KG1 (cell line): ENCODE data around the gene PPP2R5D.

ENCODE experiments used
- DNase-seq: peaks from one replicate; lab custom pipeline; 2025; lab: John Stamatoyannopoulos, UW

Gene PPP2R5D

DNA sequence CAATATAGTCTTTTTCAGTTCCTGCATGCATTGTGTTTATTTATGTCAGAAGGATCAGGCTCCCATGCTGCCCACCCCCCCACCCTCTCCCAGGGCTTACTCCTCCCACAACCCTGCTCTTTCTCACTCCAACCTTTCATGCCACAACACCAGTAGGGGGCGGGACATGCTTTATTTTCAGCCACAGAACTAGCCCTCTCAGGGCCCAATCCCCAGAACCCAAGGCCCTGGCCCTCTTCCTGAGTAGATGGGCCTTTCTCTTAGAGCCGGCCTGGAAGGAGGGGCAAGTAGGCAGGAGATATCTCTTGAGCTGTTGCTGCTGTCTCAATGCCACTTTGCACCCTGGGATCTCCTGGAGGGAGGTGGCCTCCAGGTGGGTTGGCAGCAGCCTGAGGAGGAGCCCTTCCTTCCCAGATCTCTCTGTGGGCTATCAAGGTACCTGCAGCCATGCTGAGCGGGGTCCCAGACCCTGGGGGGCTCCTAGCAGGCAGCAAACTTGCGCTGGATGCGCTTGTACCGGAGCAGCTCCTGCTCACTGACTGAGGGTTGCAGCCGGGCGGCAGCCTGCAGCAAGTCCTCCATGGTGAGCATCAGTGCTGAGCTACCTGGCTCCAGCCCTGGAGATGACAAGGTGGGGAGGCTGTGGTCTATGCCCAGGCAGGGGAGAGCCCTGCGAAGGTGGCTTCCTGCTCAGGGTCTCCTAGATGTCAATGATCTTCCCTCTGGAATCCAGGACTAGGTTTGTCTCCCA, 20.3 kb upstream of the PPP2R5D start:
- DNase-seq = no peak

DNA sequence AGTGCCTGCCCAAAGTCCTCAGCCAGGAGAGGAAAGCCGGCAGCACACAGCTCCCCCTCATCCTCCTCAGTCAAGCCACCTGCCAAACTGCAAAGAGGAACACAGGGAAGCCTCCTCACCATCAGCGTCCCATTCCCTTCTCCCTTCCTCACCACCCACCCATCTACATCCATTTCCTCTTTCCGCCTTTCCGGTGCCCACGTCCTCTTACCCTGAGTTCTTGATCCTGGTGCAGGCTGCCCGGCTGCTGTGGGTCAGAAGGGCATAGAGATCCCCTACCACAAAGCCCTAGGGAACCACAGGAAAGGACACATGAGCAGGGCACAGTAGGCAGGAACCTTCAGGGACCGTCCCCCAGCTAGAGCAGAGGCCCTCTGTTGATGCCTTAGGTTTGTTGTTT, 17.8 kb upstream of the PPP2R5D start:
- DNase-seq = no peak

DNA sequence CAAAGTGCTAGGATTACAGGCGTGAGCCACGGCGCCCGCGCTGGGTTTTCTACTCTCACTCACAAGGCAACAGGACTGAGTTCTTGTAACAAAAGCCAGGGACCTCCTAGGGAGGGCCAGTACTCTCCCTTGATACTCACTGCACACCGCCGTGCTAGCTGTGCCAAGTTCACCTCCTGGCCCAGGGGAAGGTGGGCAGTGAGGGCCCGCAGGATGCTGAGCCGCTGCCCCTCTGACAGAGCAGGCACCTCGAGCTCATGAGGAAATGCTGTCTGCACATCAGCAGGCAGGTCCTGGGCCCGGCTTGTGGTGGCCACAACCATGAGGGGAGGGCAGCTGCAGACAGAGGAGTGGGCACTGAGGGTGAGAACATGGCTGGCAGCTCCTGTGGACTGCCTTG, 17.1 kb upstream of the PPP2R5D start:
- DNase-seq = no peak

DNA sequence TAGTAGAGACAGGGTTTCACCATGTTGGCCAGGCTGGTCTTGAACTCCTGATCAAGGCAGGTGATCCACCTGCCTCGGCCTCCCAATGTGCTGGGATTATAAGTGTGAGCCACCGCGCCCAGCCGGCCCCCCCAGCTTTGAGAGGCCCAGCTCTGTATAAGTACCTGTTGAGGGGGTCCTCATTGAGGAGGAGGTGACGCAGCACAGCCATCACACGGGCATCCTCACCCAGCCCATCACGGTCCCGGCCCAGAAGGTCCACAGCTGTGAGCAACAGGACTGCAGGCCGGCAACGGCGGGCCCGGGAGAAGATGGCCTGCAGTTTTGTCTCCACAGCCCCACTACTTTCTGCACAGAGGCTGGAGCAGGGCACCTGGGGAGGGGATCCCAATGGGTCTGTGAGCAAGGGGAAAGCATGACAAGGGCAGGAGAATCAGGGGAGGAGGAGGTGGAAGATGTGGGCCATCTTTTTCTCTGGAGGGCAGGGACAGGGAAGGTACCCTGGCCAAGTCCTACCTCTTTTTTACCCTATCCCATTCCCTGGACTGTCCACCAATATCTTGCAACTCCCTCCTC, 16.2 kb upstream of the PPP2R5D start:
- no peak for DNase-seq

DNA sequence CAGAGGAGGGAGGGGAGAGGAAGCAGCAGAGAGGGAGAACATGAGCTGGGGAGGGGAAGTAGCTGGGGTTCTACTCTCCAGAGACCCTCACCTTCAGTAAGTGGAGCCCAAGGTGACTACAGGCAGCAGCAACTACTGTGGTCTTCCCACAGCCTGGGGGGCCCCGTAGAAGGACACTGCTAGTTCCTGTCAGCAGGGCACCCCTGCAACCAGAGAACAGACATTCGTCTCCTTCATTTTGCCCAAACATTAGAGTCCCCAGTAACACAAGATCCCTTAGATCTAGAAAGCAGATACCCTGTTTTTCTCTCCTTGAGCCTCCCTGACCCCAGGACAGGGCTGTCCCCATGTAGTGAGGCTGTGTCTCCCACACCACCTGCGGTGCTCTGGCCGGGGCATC, 15.6 kb upstream of the PPP2R5D start:
- no peak for DNase-seq

DNA sequence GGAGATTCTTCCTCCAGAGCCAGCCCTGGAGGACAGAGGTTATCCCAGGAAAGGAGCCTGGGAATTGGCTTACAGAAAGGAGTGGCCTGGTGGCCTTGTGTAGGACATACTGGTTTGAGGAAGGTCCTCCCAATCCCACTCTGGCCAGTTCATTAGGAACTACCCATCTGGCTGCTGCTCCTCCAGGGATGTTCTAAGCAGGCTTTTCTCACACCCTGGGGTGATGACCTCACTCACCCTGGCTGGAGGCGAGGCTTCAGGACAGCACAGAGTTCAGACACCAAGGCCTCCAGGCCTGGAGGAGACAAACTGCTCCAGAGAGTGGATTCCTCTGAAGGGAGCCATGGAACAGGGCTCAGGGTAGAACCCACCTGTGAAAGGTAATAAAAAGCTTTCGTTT, 14.9 kb upstream of the PPP2R5D start:
- no peak for DNase-seq

DNA sequence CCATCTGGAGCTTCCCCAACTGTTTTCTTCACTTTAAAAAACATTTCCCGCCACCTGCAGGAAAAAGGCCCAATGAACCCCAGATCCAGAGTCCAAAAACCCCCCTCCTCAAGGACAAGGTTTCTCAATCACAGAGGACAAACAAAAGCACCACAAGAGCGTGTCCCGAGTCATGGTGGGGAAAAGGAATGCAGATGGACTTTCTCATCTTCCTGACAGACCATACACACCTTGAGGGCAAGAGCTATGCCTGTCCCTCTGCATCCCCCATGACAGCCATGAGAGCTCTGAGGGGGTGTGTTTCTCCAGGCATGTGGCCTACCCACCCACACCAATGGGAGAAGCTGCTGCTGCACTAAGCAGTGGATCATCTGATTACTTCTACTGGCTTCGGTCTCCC, 14.4 kb upstream of the PPP2R5D start:
- DNase-seq = no peak

DNA sequence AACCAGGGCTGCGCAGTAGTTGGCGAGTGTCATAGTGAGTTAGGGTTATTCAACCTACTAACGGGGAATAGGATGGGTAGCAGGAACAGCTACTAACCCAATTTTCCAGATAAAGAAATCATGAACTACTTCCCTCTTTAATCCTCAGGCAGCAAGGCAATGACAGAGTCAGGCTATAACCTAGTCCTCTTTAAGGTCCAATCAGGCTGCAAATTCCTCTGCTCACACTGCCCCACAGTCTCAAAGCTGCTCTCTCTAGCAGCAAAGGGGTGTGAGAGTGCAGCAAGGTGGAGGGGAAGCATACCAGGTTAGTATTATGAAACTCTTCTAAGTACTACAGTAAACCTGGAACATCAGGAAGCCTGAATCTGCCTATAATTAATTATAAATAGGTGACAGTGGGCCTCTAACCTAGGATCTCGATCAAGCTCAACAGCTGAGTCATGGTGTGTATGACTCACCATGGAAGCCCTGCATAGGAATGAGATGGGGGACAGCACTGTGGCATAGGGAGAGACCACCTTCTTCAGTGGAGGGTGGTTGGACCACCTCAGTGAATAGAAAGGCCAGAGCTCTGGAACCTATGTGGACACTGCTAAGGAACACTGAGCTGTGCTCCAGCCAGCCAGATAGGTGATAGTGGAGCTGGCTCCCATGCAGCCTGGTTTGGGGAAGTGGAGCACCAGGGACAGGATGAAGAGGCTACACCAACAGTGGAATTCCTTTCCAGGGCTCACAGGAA, 13.3 kb upstream of the PPP2R5D start:
- DNase-seq = no peak

DNA sequence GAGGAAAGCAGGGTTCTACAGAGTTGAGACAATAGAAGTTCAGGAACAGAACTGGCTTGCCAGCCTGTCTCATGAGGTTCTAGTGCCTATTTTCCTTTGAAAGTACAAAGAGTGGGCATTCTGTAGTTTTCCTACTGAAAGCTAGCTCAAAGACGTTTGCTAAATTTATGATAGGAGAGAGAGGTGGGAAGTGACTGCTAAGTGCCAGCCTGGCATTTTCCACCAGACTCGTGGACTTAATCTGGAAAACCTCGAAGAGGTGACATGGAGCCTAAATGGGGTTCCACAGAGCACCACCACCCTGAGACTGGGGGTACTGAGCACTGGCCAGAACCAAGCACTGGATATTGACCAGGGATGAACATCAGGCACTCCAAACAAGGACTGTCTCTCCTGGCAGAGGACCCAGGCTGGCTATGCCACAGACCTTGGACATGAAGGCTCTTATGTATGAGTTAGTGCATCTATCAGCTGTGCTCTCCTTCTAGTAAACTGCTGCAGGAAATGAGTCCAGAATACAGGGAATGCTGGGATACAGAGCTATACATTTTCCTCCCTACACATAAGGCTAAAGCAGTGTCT, 12.5 kb upstream of the PPP2R5D start:
- no peak for DNase-seq

DNA sequence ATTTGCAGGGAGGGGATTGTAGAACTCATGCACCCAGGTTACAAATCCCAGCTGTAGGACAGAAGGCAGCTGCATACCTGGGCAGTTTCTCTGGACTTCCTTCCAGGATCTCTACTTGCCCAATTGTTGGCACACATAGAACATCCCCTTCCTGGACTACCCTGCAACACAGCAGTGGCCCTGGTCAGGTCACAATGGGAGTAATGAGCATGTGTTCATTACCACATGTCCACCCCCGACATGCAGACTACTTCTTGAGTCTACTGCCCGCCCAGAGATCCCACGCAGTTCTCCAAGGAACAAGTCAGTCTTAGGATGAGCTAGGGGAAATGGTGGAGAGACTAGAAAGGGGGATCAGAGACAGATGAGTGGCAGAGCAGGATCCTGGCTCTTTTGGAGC, 10.4 kb upstream of the PPP2R5D start:
- DNase-seq = no peak

DNA sequence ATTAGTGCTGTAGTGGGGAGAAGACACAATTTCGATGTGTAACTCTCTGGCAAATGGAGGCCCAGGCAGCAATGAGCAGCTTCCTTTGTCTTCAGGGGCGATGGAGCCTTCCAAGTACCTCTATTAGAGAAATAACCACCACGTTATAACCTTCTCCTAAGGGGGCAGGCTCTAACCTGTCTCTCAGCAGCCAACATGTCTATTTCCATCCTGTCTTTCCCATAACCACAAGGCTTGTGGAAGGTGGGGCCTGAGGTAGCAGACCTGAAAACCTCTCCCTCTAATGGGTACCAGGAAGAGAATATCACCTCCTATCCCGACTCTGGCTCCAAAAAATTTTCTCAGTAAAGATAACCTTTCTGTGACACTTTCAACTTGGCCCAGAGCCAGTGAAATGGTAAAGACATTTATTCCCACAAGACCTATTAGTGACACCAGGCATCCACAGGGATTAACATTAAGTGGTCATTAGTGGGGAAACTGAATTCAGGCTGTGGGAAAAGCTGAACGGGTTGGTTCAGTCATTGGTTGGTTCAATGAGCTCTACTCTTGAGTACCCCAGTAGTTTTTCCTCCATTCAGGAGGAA, 9.4 kb upstream of the PPP2R5D start:
- no peak for DNase-seq

DNA sequence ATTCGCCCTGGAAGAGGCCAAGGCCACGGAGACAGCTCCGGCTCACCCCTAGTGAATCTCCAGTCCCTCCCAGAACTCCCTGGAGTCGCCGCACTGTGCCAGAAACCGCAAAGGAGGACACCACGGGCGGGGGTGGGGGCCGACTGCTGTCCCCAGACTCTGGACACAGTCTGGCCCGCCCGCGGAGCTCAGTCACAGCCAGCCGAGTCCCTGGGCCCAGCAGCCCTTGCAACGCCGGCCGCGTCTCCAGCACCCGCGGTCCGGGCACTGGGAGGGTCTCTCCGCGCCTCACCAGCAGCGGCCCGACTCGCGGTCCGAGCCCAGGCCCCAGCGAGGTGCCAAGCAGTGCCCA, 5.9 kb upstream of the PPP2R5D start:
- DNase-seq = no peak

DNA sequence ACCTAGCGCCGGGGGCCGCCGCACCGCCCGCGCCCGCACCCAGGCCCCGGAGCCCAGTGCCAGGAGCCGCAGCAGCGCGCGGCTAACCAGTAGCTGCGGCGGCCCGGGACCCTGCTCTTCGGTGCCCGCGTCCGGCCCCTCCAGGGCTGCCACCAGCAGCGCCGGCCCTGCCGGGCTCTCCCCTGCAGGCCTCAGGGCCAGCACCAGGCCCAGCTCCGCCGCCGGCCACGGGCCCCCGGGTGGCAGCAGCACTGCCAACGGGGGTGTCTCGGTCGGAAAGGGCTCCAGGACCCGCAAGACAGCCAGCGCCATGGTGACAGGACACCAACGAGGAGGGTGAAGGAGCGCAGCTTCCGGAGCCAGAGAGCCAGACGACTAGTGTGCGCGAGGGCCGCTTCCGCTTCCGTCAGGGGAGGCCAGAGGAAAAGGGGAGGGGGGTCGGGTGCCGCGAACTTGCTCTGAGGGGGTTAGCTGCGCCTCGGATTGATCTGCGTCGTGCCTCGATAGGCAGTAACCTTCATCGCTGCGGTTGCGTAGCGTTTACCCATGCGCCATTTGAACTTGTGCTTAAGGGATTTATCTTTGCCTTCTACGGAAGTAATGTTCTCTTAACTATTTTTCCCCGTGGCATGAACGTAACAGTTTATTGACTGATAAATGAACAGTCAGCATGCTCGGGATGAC, 5.4 kb upstream of the PPP2R5D start, which contains the start of gene PEX6:
Gene PEX6 (minus strand): TSS at position 343 of the 684 bp plus-strand sequence. CDS start 31 bp downstream, at position 312.
- peak; percentile 84 for DNase-seq

DNA sequence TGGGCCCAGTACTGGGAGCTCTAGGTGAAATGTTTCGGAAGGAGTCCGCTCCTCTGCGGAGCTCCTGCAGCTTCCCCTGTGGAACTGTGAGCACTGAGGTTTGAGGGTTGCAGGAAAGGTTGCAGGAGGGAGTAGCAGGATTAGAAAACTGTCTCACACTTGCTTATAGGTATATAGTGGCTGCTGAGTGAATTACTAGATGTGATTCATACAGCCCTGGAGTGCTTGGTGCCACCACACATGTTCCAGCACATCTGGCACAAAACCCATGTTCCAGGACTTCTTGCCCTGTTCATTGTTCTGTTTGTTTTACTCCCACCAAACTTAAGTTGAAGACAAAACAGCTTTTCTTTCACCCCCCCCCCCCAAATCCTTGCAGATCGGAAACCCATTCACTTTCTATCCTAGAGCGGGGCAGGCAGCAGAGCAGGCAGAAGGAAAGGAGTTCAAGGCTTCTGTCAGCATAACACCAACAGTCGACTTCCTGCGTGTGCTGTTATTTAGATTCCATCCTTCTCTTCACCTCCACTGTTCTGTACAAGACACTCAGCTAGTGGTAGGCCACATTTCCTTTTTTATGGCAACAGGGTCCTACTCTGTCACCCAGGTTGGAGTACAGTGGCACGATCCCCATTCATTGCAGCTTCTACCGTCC, 4.7 kb upstream of the PPP2R5D start:
- no peak for DNase-seq

DNA sequence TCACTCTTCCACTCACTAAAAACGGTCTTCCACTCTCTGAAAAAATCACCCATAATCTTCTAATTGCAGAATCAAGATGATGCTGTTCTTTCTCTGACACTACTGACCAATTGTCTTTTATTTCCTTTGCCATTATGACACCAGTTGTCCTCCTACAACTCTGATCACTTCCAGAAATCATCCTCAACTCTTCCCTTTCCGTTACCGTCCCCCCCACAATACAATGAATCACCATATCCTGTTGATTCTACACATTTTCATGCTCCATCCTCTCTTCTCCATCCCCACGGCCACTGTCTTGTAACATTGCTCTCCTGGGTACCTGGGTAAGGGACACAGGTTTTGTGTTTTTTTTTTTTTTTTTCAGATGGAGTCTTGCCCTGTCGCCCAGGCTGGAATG, 2.5 kb upstream of the PPP2R5D start:
- DNase-seq = no peak

DNA sequence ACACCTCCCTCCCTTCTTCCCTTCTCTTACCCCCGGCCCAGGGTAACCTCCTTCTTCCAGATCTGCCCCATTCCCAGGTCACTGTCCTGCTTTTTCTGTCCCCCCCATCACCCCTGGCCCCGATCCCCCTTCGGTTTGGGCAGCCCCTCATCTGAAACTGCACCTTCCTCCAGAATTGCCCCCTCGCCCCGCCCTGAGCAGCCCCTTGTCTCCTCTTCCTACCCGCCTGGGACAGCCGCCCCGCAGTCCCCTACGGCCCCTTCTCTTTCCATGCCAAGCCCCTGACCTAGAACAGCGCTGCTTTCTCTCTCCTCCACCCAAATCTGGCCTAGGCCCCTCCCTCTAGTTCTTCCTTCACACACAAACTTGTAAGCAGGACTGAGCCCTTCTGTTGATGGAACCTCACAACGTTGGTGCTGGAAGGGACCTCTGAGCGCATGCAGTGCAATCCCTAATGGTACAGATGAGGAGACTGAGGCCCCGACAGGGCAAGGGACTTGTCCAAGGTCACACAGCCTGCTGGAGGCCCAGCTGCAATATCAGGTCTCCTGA, 630 bp downstream of the PPP2R5D start:
- DNase-seq = no peak

DNA sequence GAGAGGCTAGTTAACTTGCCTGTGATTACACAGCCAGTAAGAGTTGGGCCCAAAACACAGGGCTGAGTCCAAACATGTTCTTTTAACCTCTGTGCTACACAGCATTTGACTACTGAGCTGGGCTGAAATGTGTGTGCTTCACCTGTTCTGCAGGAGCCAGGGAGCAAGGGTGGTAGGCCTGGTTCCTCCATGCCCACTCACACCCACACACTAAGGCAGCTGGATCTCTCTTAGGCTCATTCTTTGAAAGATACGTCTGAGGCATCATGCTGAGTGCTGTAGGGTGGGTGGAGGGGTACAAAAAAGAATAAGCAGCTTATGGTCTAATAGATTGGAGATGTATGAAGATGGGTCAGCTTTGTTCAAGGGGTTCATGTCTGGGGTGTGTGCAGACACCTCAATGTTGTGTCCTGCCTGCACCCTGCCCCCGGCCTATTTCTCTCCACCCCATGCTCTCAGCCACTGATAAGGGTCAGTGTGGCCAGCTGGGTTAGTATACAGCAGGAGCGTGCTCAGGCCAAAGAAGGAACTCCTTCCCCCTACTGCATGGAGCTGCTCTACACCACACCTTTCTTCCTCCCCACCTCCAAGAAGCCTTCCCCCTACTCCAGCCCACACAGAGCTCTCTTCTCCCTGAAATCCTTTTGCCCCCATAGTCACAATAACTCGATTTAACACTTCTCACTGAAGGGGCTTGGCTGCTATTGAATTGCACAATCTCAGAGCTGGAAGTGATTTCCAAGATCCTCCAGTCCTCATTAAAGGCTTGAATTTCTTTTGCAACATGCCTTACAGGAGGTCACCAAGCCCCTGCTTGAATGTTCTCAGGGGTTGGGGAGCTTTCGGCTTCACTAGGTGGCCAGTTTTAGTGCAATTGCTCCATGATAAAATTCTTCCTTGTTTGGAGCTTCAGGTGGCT, 3.4 kb downstream of the PPP2R5D start:
- DNase-seq = no peak

DNA sequence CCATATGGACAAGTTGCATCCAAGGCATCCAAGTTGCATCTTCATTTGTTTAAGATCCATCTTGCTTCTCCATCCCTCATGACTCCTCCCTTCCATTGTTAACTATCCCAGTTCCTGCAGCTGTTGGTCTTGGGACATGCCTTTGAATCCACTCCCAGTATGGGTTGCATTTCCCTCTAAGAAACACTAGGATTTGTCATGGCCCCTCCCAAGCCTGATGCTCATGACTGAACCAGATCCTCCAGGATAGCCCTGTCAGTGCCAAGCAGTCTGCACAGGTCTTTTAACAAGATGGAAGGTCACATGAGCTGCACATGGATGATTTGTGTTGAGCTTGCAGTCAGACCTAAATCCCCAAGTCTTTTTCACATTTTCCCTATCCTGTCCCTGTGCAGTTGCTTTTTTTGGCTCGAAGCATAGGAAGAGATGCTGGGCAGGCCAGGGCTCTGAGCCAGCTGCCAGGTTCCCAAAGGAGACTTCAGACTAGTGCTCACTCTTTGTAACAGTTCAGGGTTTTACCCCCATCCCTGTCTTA, 4.2 kb downstream of the PPP2R5D start:
- DNase-seq = no peak

DNA sequence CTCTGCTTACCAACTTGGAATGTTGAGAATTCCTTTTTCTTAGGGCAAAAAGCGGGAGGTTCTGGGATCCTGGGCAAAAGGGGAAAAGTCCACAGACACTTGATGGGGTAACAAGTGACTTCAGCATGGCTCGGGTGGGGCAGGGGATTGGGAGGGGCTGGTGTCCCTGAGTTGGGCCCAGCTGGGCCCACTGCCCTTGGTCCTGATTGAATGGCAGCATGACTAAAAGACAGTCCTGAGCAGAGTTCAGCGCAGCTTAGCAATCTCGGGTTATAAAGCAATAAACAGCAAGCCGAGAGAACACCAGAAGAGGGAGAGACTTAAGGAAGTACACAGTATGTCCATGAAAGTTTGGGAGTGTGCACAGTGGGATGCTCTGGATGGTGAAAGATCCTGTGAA, 5.6 kb downstream of the PPP2R5D start:
- no peak for DNase-seq

DNA sequence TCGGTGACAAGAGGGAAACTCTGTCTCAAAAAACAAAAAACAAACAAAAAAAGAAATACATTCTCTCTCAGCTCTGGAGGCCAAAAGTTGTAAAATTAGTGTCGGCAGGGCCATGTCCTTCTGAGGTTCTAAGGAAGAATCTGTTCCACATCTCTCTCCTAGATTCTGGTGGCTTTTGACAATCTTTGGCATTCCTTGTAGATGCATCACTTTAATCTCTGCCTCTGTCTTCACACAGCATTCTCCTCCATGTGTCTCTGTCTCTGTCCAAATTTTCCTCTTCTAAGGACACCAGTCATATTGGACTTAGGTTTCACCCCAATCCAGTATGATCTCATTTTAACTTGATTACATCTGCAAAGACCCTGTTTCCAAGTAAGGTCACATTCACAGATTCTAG, 9.1 kb downstream of the PPP2R5D start:
- DNase-seq = no peak
